Activated CD4-positive, alpha-beta T cell treated with anti-CD3 and anti-CD28 coated beads for 36 hours (primary cell): Measurements from ENCODE around the gene XPO6. TPM values are rescaled to one million over a fixed set of nuclear protein-coding genes. Genes with fewer than 3 reads are reported as not detected.

ENCODE experiments used
- ATAC-seq: fragments of 200-7000 bp; cut with Tn5 transposase; one replicate; pipeline ENCODE4 v1.10.0; 2021; ENCODE audit warnings: mild to moderate bottlenecking, moderate library complexity
- CTCF ChIA-PET: fragments of 350-600 bp; sonication (Branson Sonifier 250); formaldehyde crosslinking; loops from one replicate; lab custom pipeline; 2021; ENCODE audit warnings: antibody characterized with exemption; lab: Charles Lee
- POLR2A ChIA-PET: fragments of 350-600 bp; sonication (Branson Sonifier 250); formaldehyde crosslinking; loops from one replicate; lab custom pipeline; 2021; ENCODE audit warnings: antibody characterized with exemption, inconsistent platforms; lab: Charles Lee
- DNase-seq: peaks from one replicate; pipeline ENCODE4 v3.0.0-alpha.2; 2020
- H3K27ac Mint-ChIP-seq: one replicate; pipeline ENCODE4 v1.8.0; 2021; ENCODE audit warnings: mixed read lengths
- H3K27me3 Mint-ChIP-seq: one replicate; pipeline ENCODE4 v1.8.0; 2021; ENCODE audit warnings: mixed read lengths
- H3K36me3 Mint-ChIP-seq: one replicate; pipeline ENCODE4 v1.8.0; 2021; ENCODE audit warnings: low read depth, mixed read lengths
- H3K4me1 Mint-ChIP-seq: one replicate; pipeline ENCODE4 v1.8.0; 2021; ENCODE audit warnings: mixed read lengths
- H3K4me3 Mint-ChIP-seq: one replicate; pipeline ENCODE4 v1.8.0; 2021; ENCODE audit warnings: mild to moderate bottlenecking, moderate library complexity, mixed read lengths
- H3K9me3 Mint-ChIP-seq: one replicate; pipeline ENCODE4 v1.8.0; 2021; ENCODE audit warnings: low read depth, mixed read lengths
- intact Hi-C, 2 experiments: fragments of 100-400 bp; cut with DNase I in 1 of 2; cut with micrococcal nuclease in 1 of 2; formaldehyde crosslinking; loops; one replicate each; pipeline versions ENCODE4 v1.14.2 to v1.15.1; 2022 to 2024; cut with DNase I, micrococcal nuclease
- total RNA-seq, 2 experiments: library from RNA; stranded (reverse); gene quantifications; one replicate each; pipeline ENCODE4 v1.2.3, GENCODE V29; 2021

XPO6 gene
- total RNA-seq, 2 experiments from 2014 or later: 241 to 368 TPM

DNA sequence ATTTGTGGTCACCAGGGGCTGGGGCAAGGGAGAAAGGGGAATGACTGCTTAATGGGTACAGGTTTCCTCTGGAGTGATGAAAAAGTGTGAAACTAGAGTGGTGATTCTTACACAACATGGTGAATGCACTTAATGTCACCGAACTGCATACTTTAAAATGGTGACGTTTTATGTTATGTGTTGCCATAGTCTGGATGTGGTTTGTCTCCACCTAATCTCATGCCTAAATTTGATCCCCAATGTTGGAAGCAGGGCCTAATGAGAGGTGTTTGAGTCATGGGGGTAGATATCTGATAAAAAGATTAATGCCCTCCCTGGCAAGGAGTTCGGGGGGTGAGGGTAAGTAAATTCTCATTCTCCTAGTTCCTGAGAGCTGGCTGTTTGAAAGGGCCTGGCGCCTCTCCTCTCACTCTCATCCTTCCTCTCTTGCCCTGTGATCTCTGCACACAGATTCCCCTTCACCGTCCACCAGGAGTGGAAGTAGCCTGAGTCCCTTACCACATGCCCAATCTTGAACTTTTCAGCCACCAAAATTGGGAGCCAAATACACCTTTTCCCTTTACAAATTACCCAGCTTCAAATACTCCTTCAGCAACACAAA, 15.3 kb downstream of the XPO6 start:
- CTCF ChIA-PET: interaction anchor here (1.0 to 1.1 kb wide), 2 partner anchors 10 to 15 kb away, joined by 3 to 4 read pairs; no protein-coding TSS in a partner anchor
- Mint-ChIP-seq H3K4me1 (peaks cover 74% of the 10 kb centered on the region), H3K9me3 (no peaks in the 10 kb centered on the region), H3K27me3 (no peaks in the 10 kb centered on the region), H3K36me3 (peaks cover 56% of the 10 kb centered on the region), H3K4me3 (peak overlapping the region; percentile 4), H3K27ac (peak overlapping the region; percentile 96)
- POLR2A ChIA-PET: no interaction called here
- no peak for ATAC-seq
- DNase-seq: no peak
- intact Hi-C loops: loop anchor here in 1 of 2 experiments (10.0 kb wide), 1 partner anchor 792 kb away; the partner anchor contains the start of gene IL21R

DNA sequence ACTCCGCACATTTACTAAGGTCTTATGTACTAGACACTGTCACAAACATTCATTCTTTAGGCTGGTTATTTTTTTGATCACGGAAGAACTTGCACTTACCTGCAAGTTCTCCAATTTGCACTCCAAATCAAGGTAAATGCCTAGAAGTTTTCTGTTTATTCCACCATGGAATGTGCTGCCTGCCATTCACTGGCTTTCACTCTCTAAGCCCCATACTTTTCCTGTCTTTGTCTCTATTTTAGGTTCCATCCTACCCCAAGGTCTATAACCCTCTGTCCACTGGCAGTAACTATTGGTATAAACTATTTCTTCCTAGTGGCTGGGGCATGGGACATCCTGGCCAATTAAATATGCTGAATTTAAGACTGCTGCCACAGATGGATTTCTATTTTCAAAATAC, 15.9 kb downstream of the XPO6 start:
- no peak for ATAC-seq
- H3K4me1 Mint-ChIP-seq: peaks cover 73% of the 10 kb centered on the region
- H3K9me3 Mint-ChIP-seq: no peaks in the 10 kb centered on the region
- no peak overlapping the region for H3K4me3 Mint-ChIP-seq
- H3K27ac Mint-ChIP-seq: peak overlapping the region; percentile 77
- no peak for DNase-seq
- H3K27me3 Mint-ChIP-seq: no peaks in the 10 kb centered on the region
- ChIA-PET CTCF (no interaction called here), POLR2A (no interaction called here)
- intact Hi-C loops: loop anchor here (2.0 to 10.0 kb wide), 2 partner anchors 15 to 791 kb away; partner anchors contain the start of genes IL21R (in 1 of the 2) and XPO6 (in 1 of the 2)
- peaks cover 53% of the 10 kb centered on the region for H3K36me3 Mint-ChIP-seq

DNA sequence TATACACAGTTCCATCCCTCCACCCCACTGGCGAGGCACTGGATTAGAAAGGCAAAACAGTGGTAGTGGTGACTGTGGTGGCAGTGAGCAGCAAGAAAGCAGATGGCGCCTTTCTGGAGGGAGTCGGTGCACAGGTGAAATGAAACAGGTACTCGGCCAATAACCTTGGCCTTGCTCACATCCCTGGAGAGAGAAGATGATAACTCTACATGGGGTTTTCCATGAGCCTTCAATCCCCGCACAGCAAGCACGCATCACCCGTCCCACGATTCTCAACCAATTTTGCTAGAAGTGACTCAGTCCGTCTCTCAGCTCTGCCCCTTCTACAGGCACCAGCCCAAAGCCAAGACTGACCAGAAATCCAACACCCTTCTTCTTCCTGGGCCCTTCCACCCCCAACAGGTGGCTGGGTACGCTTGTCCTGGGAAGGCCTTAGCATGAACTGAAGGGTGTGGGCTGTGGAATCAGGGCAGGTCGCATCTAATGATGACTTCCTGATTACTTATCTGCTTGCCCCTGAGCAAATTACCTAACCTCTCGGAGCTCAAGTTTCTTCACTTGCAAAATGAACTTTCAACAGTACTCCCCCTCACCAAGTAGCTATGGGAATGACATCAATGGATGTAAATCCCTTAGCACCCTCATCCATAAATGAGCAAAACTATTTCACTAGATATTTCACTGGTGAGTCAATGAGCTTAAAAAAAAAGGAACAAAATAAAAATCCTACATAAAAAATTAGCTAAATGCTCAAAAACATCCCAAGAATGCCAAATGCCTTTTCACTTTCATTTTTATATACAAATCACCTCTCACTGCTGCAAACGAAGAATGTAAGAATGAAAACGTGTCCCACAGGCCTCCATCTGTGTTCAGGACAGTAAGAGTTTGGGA, 18.0 kb downstream of the XPO6 start:
- ATAC-seq (peak; percentile 67), DNase-seq (peak; percentile 78)
- Mint-ChIP-seq H3K27ac (peak overlapping the region; percentile 92), H3K9me3 (no peaks in the 10 kb centered on the region), H3K36me3 (peaks cover 53% of the 10 kb centered on the region), H3K27me3 (no peaks in the 10 kb centered on the region), H3K4me1 (peaks cover 81% of the 10 kb centered on the region), H3K4me3 (peak overlapping the region; percentile 66)
- intact Hi-C loops: loop anchor here (1.0 to 10.0 kb wide), 8 partner anchors 16 to 789 kb away; partner anchors contain the start of genes APOBR (in 1 of the 2), CLN3 (in 1 of the 2), IL21R (in 1 of the 2) and SBK1 (in 1 of the 2)
- ChIA-PET CTCF (interaction anchor here (0.6 to 4.6 kb wide), 11 partner anchors 9 to 825 kb away, joined by 3 to 30 read pairs (median 5); no protein-coding TSS in a partner anchor), POLR2A (interaction anchor here (1.3 to 2.6 kb wide), 5 partner anchors 9 to 27 kb away, joined by 5 to 36 read pairs (median 8); partner anchors contain the start of gene XPO6)

DNA sequence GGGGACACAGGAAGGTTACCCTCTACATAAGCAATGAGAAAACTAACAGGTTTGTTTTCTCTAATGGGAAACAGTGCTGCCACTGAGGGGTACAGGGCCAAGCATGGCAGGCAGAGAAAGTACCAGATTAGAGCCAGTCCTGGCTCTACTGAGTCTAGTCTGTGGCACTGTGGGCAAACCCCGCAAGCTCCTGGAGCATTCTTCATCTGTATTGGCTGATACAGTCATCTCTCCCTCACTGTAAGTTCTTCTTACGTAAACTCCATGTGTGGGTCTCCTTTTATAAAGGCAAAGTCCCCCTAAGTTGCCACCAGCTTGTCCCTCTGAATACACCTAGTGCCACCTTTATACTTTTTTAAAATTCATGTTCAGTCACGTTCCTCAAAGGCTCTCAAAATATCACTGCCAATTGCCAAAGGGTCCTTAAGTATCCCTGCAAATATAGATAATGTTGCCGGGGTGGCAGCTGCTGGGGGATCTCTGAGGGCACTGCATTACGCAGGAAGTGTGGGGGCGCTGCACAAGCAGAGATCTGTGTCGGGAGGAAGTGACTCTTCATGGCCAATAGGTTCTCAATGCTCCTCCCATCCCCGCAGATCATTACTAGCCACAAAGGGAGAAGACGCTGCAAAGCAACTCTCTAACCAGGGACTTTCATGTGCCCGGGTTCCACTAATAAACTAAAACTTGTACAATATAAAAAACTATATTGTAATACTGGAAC, 18.8 kb downstream of the XPO6 start:
- ATAC-seq: peak; percentile 79
- Mint-ChIP-seq H3K4me1 (peaks cover 89% of the 10 kb centered on the region), H3K4me3 (peak overlapping the region; percentile 66), H3K27me3 (no peaks in the 10 kb centered on the region), H3K27ac (peak overlapping the region; percentile 92), H3K36me3 (peaks cover 59% of the 10 kb centered on the region), H3K9me3 (no peaks in the 10 kb centered on the region)
- ChIA-PET CTCF (interaction anchor here (0.9 to 4.6 kb wide), 6 partner anchors 10 to 48 kb away, joined by 3 to 30 read pairs (median 9); no protein-coding TSS in a partner anchor), POLR2A (interaction anchor here (1.3 to 2.6 kb wide), 5 partner anchors 9 to 26 kb away, joined by 5 to 36 read pairs (median 8); partner anchors contain the start of gene XPO6)
- intact Hi-C loops: loop anchor here (1.0 to 10.0 kb wide), 6 partner anchors 52 to 788 kb away; partner anchors contain the start of genes APOBR (in 1 of the 2), CLN3 (in 1 of the 2), IL21R (in 1 of the 2) and SBK1 (in 1 of the 2)
- DNase-seq: peak; percentile 89

DNA sequence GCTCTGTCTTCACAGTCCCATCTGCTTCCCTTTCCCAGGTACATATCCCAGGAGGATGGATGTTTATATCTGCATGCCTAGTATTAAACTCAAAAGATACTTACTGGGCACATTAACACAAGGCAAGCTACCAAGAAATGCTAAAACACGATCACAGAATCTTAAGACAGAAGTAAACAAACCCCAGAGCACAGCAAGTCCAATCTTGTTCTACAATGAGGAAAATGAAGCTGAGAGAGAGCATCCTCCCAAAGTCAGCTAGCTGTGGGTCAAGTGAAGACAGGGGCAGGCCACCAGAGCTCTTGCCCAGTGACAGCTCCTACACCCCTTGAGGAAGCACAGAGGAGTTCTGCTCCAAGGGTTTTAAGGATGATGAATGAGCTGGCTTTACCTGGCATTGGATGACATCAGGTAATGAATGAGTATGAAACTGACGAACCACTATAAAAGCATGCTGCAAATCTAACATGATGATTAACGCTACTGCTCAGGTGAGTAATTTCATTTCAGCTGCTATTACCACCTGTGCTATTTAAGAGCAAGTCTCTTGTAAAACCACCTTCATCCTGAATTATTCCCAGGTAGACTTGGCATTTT, 20.3 kb downstream of the XPO6 start:
- intact Hi-C loops: loop anchor here in 1 of 2 experiments (5.0 to 10.0 kb wide), 4 partner anchors 101 to 787 kb away; partner anchors contain the start of genes APOBR, CLN3, IL21R and SBK1
- Mint-ChIP-seq H3K9me3 (no peaks in the 10 kb centered on the region), H3K27me3 (no peaks in the 10 kb centered on the region), H3K36me3 (peaks cover 64% of the 10 kb centered on the region), H3K4me3 (no peak overlapping the region), H3K27ac (peak overlapping the region; percentile 89), H3K4me1 (peaks cover 93% of the 10 kb centered on the region)
- DNase-seq (no peak), ATAC-seq (no peak)
- ChIA-PET CTCF (interaction anchor here (0.7 to 4.6 kb wide), 4 partner anchors 9 to 18 kb away, joined by 4 to 30 read pairs (median 5); no protein-coding TSS in a partner anchor), POLR2A (interaction anchor here (1.6 kb wide), 1 partner anchor 11 kb away, joined by 4 read pairs; no protein-coding TSS in a partner anchor)

DNA sequence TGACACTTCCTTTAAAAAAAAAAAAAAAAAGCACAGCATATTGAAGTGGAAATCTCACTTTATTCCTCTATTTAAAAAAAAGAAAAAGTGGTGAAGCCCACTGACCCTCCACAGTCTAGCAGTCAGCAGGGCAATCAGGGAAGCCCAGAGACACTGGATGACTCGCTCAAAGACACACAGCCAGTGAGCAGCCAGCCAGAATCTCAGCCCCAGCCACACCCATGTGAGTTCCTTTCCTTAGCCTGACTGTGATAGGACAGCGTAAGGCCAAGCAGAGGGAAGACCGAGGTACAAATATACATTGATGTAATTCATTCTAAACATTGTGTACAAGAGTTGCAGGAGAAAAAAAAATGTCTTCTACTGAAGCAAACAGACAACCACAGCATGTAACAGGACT, 22.5 kb downstream of the XPO6 start:
- peaks cover 63% of the 10 kb centered on the region for H3K36me3 Mint-ChIP-seq
- H3K9me3 Mint-ChIP-seq: no peaks in the 10 kb centered on the region
- ChIA-PET CTCF (interaction anchor here (0.7 to 1.4 kb wide), 3 partner anchors 13 to 48 kb away, joined by 3 to 4 read pairs (median 4); no protein-coding TSS in a partner anchor), POLR2A (no interaction called here)
- peaks cover 92% of the 10 kb centered on the region for H3K4me1 Mint-ChIP-seq
- intact Hi-C loops: loop anchor here in 1 of 2 experiments (10.0 kb wide), 1 partner anchor 954 kb away; no protein-coding TSS in a partner anchor
- DNase-seq: peak; percentile 64
- H3K27ac Mint-ChIP-seq: peak overlapping the region; percentile 88
- peak; percentile 20 for ATAC-seq
- peak overlapping the region; percentile 41 for H3K4me3 Mint-ChIP-seq
- no peaks in the 10 kb centered on the region for H3K27me3 Mint-ChIP-seq

DNA sequence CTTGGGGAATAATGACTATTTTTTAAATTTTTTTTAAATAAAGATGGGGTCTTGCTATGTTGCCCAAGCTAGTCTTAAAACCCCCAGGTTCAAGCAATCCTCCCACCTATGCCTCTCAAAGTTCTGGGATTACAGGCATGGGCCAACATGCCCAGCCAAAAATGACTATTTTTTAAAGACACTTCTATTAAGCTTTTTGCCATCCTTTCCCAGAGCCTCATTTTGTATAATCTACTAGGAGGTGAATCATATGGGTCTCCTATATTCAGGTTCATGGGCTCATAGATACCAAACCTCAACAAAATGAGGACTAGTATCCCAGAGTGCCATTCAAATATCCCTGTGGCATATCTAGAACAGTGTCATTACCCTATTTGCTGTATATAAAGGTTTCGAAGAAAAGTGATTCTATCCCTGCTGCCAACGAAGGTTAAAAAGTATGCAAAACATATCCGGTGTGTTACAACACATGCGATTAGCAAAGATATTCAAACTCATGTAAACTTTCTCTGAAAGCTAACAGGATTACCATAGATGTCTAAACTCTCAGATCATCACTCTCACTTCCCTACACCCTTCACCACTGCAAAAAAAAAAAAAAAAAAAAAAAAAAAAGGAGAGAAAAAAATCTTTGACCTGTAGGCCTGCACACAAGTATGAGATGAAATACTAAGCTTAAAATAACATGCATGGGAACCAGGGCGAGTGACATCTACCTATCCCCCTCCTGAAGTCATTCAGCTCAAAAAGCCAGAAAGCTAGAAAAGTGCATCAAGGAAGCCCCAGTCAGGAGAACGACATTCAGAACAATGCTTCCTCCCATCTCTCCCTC, 23.5 kb downstream of the XPO6 start:
- Mint-ChIP-seq H3K36me3 (peaks cover 71% of the 10 kb centered on the region), H3K4me3 (peak overlapping the region; percentile 41), H3K27me3 (no peaks in the 10 kb centered on the region), H3K27ac (peak overlapping the region; percentile 88), H3K9me3 (no peaks in the 10 kb centered on the region), H3K4me1 (peaks cover 92% of the 10 kb centered on the region)
- CTCF ChIA-PET: interaction anchor here (0.7 to 1.4 kb wide), 6 partner anchors 14 to 87 kb away, joined by 3 to 4 read pairs (median 3); no protein-coding TSS in a partner anchor
- DNase-seq: no peak
- POLR2A ChIA-PET: no interaction called here
- ATAC-seq: no peak
- intact Hi-C loops: loop anchor here in 1 of 2 experiments (10.0 kb wide), 1 partner anchor 954 kb away; no protein-coding TSS in a partner anchor

DNA sequence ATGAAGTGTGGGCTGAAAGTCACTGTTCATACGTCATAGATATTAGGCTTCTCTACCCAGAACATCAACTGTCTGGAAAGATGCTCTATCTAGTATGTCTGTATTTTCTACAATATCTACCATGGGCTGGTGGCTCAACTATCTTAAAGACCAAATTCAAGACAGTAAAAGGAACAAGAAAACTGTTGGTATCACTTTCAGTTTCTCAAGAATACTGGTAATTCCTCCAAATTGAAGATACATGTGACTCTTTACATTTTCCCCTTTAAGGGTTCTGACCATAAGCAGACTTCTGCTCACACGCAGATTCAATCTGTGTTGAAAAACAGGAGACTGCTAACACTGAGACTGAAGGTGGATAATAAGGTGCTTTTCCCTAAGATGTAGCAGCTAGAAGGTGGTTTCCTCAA, 24.2 kb downstream of the XPO6 start:
- intact Hi-C loops: loop anchor here (1.0 to 10.0 kb wide), 3 partner anchors 23 to 953 kb away; partner anchors contain the start of gene XPO6 (in 2 of the 2)
- H3K27ac Mint-ChIP-seq: peak overlapping the region; percentile 89
- ChIA-PET POLR2A (no interaction called here), CTCF (interaction anchor here (0.7 to 1.7 kb wide), 2 partner anchors 15 to 87 kb away, joined by 3 to 7 read pairs; no protein-coding TSS in a partner anchor)
- peak overlapping the region; percentile 42 for H3K4me3 Mint-ChIP-seq
- ATAC-seq (peak; percentile 16), DNase-seq (no peak)
- no peaks in the 10 kb centered on the region for H3K27me3 Mint-ChIP-seq
- H3K4me1 Mint-ChIP-seq: peaks cover 92% of the 10 kb centered on the region
- H3K36me3 Mint-ChIP-seq: peaks cover 73% of the 10 kb centered on the region
- H3K9me3 Mint-ChIP-seq: no peaks in the 10 kb centered on the region

DNA sequence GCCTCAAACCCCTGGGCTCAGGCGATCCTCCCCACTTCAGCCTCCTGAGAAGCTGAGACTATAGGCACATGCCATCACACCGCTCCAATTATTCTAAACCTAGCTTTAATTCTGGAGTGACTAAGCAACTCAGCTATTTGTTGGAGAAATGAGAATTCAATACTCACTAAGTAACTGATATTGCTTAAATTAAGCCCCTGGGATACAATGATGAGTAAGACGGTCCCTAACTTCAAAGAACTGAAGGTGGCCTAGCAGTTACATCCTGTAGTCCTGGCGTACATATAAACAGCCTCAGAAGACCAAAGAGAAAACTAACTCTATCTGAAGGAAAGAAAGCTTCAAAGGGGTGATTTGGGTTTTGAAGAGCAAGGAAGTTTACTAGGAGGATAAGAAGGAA, 25.0 kb downstream of the XPO6 start:
- H3K36me3 Mint-ChIP-seq: peaks cover 76% of the 10 kb centered on the region
- ChIA-PET POLR2A (interaction anchor here (0.6 kb wide), 1 partner anchor 75 kb away, joined by 3 read pairs; no protein-coding TSS in a partner anchor), CTCF (interaction anchor here (0.7 to 1.7 kb wide), 4 partner anchors 16 to 910 kb away, joined by 3 to 7 read pairs (median 3); partner anchors contain the start of gene XPO6)
- no peaks in the 10 kb centered on the region for H3K9me3 Mint-ChIP-seq
- peaks cover 94% of the 10 kb centered on the region for H3K4me1 Mint-ChIP-seq
- H3K27me3 Mint-ChIP-seq: no peaks in the 10 kb centered on the region
- intact Hi-C loops: loop anchor here (1.0 to 10.0 kb wide), 3 partner anchors 24 to 952 kb away; partner anchors contain the start of gene XPO6 (in 2 of the 2)
- peak overlapping the region; percentile 42 for H3K4me3 Mint-ChIP-seq
- DNase-seq (no peak), ATAC-seq (peak; percentile 51)
- peak overlapping the region; percentile 89 for H3K27ac Mint-ChIP-seq
